Stimulated activated CD4-positive, alpha-beta T cell treated with anti-CD3 and anti-CD28 coated beads, TNF-alpha, amount 100 ng/mL, for 1 hour (primary cell): Measurements from ENCODE around the gene NR2F2.
"Not testable (repeated sequence)": the region's sequence is repeated elsewhere in the genome, so short reads cannot be mapped to it uniquely, and the experiment has no call there.

Source experiments
- DNase-seq, 3 donors: peaks; one replicate each; pipeline ENCODE4 v3.0.0-alpha.2; 2020; ENCODE audit warnings: low read depth in 3 of 3, low spot score in 1 of 3

NR2F2 gene

DNA sequence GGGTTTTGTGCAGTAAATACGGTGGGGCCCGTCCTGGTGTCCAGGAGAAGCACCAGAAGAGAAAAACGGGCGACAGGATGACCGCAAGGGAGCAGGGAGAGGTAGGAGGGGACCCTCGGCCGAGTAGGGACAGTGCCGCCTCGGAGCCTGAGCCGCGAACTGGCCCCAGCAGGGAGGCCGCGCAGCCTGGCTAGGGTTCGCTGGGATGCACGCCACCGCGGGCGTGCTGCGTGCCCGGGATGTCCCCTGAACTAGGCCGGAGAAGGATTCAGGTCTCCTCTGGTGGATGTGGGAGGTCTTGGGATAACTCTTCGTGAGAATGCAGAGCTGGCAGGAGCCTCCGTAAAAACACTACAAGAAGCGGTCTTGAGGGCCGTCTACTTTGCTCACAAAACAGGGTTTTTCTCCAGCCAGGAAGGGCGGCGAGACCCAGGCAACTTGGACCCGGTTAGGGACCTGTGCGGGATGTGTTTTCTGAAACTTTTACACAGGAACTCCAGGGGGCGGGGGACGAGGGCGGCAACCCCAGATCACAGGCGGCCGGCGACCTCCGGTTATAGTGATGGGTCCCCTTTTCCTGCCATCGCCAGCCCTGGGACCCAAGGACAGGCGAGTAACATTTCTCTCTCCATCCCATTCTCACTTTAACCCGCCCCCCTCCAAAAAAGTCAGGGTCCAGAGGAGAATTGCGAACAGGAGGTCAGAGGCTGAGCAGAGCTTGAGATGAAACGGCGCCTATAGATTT is 35.5 kb downstream of the NR2F2 start:
- no peak for DNase-seq

DNA sequence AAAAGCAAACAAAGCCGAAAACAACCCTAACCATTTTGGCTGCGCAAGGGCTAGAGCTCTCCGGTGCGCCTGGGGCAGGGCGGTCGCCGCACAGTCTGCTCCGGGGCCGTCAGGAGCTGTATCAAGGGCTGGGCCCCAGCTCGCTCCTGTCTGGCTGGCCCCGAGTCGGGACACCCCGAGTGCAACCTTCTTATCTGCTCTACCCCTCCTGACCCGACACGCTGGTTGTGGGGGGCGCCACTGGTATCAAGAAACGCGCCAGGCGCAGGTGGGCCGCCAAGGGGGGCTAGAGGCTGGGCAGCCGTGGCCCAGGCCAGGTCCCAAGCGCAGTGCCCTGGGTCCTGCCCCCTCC is 36.0 kb downstream of the NR2F2 start:
- no peak for DNase-seq

DNA sequence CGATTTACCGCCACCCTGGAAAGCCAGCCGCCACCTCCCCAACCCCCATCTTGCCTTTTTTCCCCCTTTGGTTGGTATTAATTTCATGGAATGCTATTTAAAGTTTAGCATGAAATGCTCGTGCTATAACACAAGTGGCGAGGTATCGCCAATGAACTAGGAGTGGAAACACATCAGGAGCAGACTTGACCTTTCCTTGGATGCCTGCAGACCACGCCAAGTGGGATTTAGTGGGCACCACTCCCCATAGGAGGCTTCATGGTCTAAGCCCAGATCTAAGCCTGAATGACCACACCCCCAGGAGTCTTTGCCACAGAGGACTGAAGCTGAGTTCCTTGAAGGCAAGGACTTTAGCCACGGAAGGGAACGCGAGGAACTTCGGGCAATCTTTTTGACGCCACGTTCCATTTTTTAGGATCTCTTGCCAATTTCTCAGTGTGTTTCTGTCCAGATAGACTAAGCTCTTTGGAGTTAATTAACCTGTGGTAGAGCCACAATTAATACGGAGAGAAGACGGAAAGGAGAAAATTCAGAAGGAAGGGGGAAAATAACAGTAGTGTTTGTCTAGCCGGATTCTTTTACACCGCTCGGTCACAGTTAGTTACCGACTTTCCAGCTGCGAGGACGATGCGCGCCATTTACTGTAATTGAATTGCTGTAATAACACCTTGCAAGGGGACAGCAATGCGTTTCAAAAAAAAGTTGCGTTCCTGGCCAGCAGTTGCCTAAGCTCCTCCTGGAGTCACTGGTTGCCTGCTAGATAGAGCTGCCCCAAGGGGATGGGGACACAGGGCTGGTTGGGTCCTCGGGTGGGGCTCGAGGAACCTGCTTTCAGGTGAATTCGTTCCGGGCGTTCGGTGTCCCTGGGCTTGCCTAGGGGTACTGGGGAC is 37.1 kb downstream of the NR2F2 start:
- DNase-seq: no peak

DNA sequence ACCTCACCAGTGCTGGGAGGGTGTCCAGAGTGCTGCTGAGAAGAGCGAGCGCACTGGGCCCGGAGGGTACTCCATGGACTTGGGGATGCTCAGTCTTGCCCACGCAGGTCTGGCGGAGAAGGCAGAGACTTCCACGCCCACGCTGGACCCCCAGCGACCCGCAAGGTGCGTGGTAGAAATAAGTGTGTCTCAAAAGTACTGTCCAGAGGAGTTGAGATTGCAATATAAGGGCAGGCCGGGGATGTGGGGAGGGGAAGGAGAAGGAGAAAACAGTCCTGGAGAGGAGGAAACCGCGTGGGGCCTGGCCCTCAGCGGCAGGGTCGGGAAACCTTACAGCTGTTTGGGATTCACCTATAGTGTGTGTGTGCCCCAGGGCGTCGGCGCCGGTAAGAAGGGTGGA is 38.9 kb downstream of the NR2F2 start:
- DNase-seq: no peak

DNA sequence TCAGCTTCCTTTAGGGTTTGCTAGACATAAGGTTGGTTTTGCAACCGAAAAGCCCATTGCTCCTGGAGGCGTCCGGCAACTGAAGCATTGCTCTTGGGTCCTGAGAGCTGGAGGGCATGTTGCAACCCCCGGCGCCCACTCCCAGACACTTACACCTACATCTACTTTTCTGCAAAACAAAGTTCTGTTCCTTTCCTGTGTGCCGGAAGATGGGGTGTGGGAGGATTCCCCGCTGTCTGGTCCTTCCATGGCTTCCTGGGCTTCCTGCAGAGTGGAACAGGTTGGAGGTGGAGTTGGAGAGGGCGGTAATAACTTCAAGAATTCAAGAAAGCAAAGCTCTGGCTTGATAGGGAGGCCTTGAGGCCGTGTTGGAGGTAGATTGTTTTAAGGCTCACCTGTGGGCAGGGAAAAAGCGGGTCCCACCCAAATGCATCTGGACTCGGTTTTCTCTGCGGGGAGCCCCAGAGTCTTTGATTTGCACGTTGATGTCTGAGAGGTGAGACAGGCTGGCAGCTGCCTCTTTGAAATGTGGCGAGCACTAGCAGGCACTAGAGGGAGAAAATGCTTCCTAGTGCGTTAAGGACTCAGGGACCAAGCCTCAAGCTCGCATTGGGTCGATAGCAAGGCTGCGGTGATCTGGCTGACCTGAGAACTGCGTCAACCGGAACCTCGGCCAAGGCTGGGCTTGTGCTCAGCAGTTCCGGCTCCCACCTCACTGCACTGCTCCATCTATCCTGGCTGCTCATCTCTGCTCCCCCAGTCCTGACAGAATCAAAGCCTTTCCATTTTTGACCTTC is 39.5 kb downstream of the NR2F2 start:
- no peak for DNase-seq

DNA sequence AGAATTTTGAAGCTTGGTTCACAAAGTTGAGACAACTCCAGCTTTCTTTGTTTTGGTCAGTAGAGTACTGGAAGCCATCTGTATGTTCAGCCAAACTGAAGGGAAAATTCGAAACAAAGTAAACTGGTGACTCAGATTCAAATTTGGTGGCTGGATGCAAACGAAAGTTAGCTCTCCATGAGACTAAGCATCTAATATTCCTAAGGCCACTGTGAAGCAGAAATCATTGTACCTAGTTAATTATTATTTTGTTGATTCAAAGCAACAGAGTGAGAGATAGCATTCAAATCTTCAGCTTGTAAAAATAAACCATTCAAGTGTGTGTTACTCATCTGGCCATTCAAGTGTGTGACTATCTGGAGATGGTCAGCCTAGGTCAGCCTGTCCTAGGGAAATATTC is 42.1 kb downstream of the NR2F2 start:
- no peak for DNase-seq

DNA sequence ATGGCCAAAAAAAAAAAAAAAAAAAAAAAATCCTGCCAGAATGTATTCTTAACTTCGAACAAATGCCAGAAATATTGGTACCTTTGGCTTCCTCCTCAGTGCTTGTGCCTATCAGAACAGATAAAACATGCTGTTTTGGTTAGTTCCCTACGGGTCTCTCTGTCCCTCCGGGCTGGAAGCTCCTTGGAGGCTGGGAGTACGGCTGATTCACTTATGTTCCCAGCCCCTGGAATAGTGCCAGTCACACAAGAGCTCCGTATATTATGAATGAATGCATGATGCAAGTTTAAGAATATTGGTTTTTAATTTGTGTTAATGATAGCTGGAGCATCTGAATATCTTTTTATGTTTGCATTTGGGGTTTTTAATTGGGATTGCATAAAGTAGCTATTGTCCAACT is 44.0 kb downstream of the NR2F2 start:
- no peak for DNase-seq

DNA sequence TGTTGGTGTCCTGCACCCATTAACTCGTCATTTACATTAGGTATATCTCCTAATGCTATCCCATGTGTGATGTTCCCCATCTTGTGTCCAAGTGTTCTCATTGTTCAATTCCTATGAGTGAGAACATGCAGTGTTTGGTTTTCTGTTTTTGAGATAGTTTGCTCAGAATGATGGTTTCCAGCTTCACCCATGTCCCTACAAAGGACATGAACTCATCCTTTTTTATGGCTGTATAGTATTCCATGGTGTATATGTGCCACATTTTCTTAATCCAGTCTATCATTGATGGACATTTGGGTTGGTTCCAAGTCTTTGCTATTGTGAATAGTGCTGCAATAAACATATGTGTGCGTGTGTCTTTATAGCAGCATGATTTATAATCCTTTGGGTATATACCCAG is 49.1 kb downstream of the NR2F2 start:
- DNase-seq: not testable (repeated sequence)

DNA sequence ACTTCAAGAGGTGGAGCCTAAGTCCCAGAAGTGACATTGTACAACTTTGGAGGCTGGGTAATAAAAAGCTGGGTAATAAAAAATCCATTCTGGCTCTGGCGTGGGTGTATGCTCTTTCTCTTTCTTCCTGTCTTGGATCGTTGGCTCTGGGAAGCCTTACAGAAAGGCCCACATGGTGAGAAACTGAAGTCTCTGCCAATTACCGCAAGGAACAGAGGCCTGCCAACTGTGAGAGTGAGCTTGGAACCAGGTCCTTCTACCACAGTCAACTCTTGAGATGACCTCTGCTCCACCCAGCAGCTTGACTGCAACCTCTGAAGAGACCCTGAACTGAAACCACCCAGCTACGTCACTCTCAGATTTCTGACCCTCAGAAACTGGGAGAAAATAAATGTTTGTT is 51.0 kb downstream of the NR2F2 start:
- no peak for DNase-seq

DNA sequence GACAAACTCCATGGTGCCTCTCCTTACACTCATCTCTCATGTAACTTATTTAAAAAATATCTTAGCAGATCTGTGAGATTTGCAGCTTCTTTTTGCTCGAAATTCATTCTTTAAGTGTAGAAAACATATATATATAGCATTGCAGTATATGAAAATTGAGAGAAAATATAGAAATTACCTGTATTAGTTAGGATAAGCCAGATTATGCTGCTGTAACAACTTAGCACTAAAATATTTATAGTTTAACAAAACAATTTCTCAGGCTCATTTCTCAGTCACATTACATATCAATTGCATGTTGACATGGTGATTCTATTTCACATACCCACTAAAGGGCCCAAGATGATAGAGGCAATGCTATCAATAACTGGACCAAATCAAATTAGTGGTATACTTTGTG is 54.7 kb downstream of the NR2F2 start:
- DNase-seq: no peak

DNA sequence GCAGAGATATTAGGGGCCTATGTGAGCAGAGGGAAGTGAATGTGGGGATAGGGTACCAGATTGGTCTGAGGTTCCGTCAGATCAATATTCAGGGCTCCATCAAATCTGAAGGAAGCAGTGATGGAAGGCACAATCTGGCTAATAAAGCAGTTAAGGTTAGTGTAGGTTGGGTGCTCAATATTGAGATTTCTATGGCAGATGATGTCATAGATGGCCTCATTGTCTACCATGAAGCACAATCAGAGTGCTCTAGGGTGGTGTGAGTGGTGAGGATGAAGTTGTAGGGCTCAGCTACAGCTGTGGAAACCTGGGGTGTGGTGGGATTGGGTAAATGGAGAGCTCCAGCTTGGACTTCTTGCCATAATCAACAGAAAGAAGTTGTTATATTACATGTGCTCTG is 58.2 kb downstream of the NR2F2 start:
- no peak for DNase-seq
